T-helper 22 cell (primary cell): Measurements from ENCODE around the gene KSR2.
"Not testable (repeated sequence)": the region's sequence is repeated elsewhere in the genome, so short reads cannot be mapped to it uniquely, and the experiment has no call there.

ENCODE experiments used
- DNase-seq: peaks from one replicate; pipeline ENCODE4 v3.0.0-alpha.2; 2020; ENCODE audit warnings: low read depth

The KSR2 gene

DNA sequence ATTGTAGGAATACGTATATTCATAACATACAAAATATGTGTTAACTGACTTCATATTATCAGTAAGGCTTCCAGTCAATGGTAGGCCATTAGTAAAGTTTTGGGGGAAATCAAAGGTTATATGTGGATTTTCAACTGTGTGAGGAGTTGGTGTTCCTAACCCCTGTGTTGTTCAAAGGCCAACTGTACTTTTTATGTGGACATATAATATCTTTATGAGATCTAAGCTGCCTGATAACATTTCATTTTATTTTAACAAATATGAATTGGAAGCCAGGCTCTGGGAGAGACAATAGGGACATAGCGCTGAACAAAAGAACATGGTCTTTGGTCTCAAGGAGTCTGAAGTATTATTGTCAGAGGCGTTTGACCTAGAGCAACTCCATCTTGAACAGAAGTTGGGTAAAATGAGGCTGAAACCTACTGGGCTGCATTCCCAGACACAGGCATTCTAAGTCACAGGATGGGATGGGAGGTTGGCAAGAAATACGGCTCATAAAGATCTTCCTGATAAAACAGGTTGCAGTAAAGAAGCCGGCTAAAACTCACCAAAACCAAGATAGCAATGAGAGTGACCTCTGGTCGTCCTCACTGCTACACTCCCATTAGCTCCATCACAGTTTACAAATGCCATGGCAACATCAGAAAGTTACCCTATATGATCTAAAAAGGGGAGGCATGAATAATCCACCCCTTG is 147.2 kb downstream of the KSR2 start:
- DNase-seq = no peak

DNA sequence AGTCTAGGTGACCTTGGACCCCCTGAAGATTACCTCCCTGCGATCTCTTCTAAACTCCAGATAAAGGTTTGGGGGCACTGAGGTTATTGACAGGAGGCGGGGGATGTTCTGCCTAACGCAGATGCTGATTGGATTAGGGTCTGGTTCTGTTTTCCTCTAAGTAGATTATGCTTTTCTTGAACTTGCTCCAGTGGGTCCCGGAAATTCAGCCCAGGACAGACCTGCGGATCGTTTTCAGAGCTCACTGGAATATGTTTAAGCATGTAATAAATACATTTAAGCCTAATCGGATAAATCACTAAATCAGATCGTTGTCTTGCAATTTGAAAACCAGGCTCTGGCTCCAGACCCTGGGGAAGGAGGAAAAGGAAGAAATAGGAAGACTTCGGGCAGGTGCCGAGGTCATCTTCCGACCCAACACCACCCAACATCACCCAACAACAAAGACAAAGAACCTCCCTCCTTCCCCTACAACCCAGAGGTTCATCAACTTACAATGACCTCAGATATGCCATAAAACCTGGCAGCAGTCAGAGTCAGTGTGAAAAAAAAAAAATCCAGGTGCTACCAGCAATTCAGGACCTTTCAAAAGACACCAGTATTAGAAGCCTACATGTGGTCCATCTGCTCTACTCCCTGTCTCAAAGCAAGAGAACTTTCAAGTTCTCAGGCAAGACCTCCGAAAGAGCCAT is 148.4 kb downstream of the KSR2 start:
- DNase-seq = no peak

- no peak for DNase-seq
Measured at GRCh38 chr12:117819160-117819559, 149.6 kb downstream of the KSR2 start.

DNA sequence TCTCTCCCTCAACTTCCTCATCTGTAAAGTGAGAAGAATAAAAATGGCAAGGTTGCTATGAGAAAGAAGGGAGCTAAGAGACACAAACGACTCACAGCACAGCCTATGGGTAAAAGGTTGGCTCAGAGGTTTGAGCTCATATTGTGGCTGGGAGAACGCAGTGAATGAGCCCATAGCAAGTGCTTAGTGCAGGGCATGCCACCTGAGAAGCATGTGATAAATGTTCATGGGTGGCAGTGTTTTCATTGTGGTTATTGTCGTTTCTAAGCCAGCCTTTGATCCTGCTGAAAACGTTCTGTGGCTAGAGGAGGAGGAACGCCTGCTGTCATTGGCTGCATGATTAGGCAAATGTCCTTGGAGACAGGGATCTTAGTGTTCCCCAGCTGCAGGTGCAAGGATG is 150.4 kb downstream of the KSR2 start:
- DNase-seq = no peak

DNA sequence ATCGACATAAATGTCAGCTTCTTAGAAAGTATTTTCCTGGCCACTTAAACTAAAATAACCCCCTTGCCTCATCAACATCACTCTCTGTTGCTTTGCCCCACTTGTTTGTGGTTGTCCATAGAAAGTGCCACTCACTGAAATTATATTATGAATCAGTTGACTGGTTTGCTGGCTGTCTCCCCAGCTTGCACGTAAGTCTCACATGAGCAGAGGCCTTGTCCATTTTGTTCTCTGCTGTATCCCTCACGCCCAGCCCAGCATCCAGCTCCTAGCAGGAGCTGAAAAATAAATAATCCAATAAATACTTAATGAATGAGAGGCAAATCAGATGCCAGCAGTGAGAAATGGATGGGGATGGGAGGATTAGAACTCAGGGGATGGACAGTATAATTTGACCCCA is 159.3 kb downstream of the KSR2 start:
- no peak for DNase-seq

DNA sequence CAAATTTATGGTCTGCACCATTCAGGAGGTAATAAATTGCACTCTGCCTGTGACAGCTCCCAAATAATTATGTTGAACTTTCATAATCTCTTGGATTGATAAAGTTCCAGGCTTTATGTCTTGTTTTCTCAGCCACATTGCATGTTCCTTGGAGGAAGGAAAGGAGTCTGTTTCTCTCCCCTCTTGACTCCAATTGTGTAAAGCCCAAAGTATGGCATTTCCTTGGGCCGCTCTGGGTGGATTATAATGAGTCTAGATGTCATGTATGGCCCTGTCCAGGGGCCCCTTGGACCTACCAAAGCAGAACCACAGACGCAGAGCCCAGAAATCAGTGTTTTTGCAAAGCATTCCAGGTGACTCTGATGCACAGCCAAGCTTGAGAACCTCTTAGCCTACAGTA is 160.8 kb downstream of the KSR2 start:
- DNase-seq = no peak

GRCh38 chr12:117807355-117807754 is 161.4 kb downstream of the KSR2 start:
- DNase-seq = no peak

- no peak for DNase-seq
Measured at GRCh38 chr12:117805865-117806264, 162.9 kb downstream of the KSR2 start.

- no peak for DNase-seq
Measured at GRCh38 chr12:117803001-117803400, 165.8 kb downstream of the KSR2 start.

DNA sequence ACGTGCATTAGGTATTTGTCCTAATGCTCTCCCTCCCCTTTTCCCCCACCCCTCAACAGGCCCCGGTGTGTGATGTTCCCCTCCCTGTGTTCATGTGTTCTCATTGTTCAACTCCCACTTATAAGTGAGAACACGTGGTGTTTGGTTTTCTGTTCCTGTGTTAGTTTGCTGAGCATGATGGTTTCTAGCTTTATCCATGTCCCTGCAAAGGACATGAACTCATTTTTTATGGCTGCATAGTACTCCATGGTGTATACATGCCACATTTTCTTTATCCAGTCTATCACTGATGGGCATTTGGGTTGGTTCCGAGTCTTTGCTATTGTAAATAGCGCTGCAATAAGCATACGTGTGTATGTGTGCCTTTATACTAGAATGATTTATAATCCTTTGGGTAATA is 168.1 kb downstream of the KSR2 start:
- DNase-seq = not testable (repeated sequence)

GRCh38 chr12:117797202-117797601 is 171.6 kb downstream of the KSR2 start:
- no peak for DNase-seq

DNA sequence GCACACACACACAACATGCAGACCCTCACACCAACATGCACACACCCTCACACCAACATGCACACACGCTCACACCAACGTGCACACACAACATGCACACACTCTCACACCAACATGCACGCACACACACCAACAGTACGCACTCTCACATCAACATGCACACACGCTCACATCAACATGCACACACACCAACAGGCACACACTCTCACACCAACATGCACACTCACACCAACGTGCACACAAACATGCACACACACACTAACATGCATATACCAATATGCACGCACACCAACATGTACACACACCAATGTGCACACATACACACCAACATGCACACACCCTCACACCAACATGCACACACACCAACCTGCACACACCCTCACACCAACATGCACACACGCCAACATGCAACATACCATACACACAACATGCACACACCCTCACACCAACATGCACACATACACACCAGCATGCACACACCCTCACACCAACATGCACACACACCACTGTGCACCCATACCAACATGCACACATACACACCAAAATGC is 175.8 kb downstream of the KSR2 start:
- DNase-seq = no peak

DNA sequence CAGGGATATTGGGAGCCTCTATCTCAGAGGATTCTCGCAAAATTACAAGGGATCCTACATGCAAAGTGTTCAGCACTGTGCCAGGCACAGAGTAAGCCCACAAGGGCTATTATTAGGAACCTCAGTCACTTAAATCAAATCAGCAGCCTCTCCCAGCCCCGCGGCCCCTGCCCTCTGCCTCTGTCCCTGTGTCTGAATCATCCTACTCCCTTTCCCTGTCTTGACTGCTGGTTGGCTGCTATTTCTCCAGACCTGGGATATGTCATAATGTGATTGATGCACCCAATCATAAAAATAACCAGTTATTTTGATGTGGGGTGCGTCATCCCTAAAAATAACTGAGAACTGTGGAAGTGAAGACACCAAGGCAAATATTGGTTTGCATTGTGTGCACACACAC is 176.3 kb downstream of the KSR2 start:
- DNase-seq = no peak

DNA sequence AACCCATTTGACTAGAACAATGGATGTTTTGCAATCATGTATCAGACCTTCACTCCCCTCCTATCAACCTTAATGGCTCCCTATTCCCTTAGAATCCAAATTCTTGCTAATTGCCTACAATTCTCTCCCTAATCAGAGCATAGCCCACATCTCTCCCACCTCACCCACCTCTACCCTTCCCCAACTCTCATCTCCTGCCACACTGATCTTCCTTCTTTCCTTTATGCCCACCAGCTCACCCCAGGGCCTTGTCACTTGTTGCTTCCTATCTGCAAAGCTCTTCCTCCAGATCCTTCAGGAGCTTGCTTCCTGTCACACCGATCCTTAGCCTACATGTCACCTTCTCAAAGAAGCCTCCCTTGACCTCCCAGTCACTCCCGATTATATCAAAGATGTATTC is 177.8 kb downstream of the KSR2 start:
- no peak for DNase-seq

GRCh38 chr12:117790198-117790597 is 178.6 kb downstream of the KSR2 start:
- DNase-seq = no peak

GRCh38 chr12:117789195-117789912 is 179.4 kb downstream of the KSR2 start:
- DNase-seq = no peak

- no peak for DNase-seq
Measured at GRCh38 chr12:117778656-117779055, 190.1 kb downstream of the KSR2 start.

GRCh38 chr12:117774941-117775775 is 193.6 kb downstream of the KSR2 start:
- no peak for DNase-seq

- no peak for DNase-seq
Measured at GRCh38 chr12:117768860-117769259, 199.9 kb downstream of the KSR2 start.

GRCh38 chr12:117766008-117766407 is 202.8 kb downstream of the KSR2 start:
- no peak for DNase-seq

DNA sequence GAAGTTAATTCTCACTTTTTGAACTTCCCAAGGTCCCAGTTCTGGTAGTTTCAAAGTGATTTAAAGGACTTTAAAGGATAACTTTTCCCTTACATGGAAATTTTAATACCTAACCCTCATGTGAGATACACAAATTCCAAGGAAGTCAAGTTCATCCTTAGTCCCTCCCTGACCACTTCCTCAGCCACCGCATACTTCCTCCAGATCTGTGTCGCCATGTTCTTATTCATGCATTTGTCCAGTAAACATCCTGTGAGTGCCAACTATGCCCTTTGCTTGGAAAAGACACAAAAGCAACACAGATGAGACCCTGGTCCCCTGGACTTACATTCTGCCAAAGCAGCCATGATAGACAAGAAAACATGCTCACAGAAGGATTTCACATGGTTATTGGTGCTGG is 206.6 kb downstream of the KSR2 start:
- DNase-seq = no peak

DNA sequence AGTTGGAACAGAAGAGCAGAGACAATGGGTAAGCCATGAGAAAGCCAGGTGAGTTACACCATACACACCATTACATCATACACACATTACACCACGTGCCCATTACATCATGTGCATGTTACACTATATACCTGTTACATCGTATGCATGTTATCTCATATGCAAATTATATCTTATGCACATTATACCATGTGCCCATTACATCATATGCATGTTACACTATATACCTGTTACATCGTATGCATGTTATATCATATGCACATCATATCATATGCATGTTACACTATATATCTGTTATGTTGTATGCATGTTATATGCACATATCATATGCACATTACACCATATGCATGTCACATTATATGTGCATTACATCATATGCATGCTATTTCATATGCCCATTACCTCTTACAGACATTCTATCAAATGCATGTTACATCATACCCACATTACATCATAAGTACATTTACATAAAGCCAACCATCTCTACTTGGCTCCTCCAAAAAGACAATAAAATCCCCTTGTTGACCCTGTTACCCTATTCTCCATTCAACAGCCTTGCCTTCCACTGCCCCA is 207.2 kb downstream of the KSR2 start:
- DNase-seq = no peak
